NCI-H2081 (cell line): ENCODE results near the gene ADCK2.
"Not testable (repeated sequence)": the region's sequence is repeated elsewhere in the genome, so short reads cannot be mapped to it uniquely, and the experiment has no call there.

ENCODE experiments used
- DNase-seq, 2 experiments: peaks; one replicate each; lab custom pipeline; 2025; lab: John Stamatoyannopoulos, UW

Gene ADCK2

GRCh38 chr7:140646931-140647647, 25.7 kb upstream of the ADCK2 start:
- DNase-seq: peak; percentile 25 to 78

GRCh38 chr7:140649556-140650205, 23.1 kb upstream of the ADCK2 start:
- DNase-seq: no peak

- DNase-seq: no peak
These were observed 22.4 kb upstream of the ADCK2 start for GRCh38 chr7:140650367-140650766.

- peak; percentile 84 to 91 for DNase-seq
These were observed 19.2 kb upstream of the ADCK2 start for GRCh38 chr7:140653319-140654108.

- DNase-seq: no peak
These were observed 18.7 kb upstream of the ADCK2 start for GRCh38 chr7:140654109-140654387.

- DNase-seq: no peak
These were observed 18.1 kb upstream of the ADCK2 start for GRCh38 chr7:140654661-140655060.

- no peak for DNase-seq
These were observed 17.0 kb upstream of the ADCK2 start for GRCh38 chr7:140655511-140656408.

- DNase-seq: no peak
These were observed 15.9 kb upstream of the ADCK2 start for GRCh38 chr7:140656548-140657515.

- DNase-seq: no peak
These were observed 14.9 kb upstream of the ADCK2 start for GRCh38 chr7:140657891-140658290.

GRCh38 chr7:140659856-140660255, 12.9 kb upstream of the ADCK2 start:
- no peak for DNase-seq

- no peak for DNase-seq
These were observed 11.6 kb upstream of the ADCK2 start for GRCh38 chr7:140661124-140661523.

GRCh38 chr7:140662938-140663337, 9.8 kb upstream of the ADCK2 start:
- DNase-seq: not testable (repeated sequence)

- DNase-seq: no peak
These were observed 5.3 kb upstream of the ADCK2 start for GRCh38 chr7:140667476-140667875.

- DNase-seq: no peak
These were observed 4.1 kb upstream of the ADCK2 start for GRCh38 chr7:140668641-140669040.

- DNase-seq: no peak
These were observed 3.4 kb upstream of the ADCK2 start for GRCh38 chr7:140669352-140669751.

- DNase-seq: not testable (repeated sequence)
These were observed 2.9 kb upstream of the ADCK2 start for GRCh38 chr7:140669862-140670261.

GRCh38 chr7:140670343-140670935, 2.3 kb upstream of the ADCK2 start:
- no peak for DNase-seq

GRCh38 chr7:140671966-140672365, 779 bp upstream of the ADCK2 start:
- no peak for DNase-seq

- DNase-seq: peak; percentile 67 to 80
These were observed 473 bp downstream of the ADCK2 start for GRCh38 chr7:140673063-140673773.

- peak in 1 of 2 experiments; percentile 51 for DNase-seq
These were observed 1.0 kb downstream of the ADCK2 start for GRCh38 chr7:140673774-140674155.
